Tibial nerve (tissue), 4 donors: ENCODE measurements around the gene LHFPL2. TPM values are rescaled to one million over a fixed set of nuclear protein-coding genes. Genes with fewer than 3 reads are reported as not detected.
A peak's percentile ranks its signal among the peaks of the same experiment; 100 is the strongest.

Experiments used
- DNase-seq, 2 donors: peaks; one replicate each; pipeline ENCODE4 v3.0.0-alpha.2; 2019; ENCODE audit warnings: low spot score in 2 of 2
- H3K27ac ChIP-seq, 4 donors: fragments of 200-600 bp; sonication (generic) in 3 of 4; one replicate each; pipeline ENCODE4 v1.5.1; 2017 to 2019; ENCODE audit warnings: mild to moderate bottlenecking in 1 of 4
- H3K27me3 ChIP-seq, 2 donors: fragments of 200-600 bp; sonication (generic) in 1 of 2; one replicate each; pipeline versions ENCODE4 v1.5.1 to v1.6.0; 2017 to 2019
- H3K36me3 ChIP-seq, 3 donors: fragments of 200-600 bp; sonication (generic); one replicate each; pipeline ENCODE4 v1.5.1; 2018 to 2019
- H3K4me1 ChIP-seq, 4 donors: fragments of 200-600 bp; sonication (generic) in 3 of 4; one replicate each; pipeline ENCODE4 v1.5.1; 2017 to 2019
- H3K4me3 ChIP-seq, 4 donors: fragments of 200-600 bp; sonication (generic) in 3 of 4; one replicate each; pipeline ENCODE4 v1.5.1; 2017 to 2019; ENCODE audit warnings: mild to moderate bottlenecking in 1 of 4, moderate library complexity in 1 of 4
- H3K9me3 ChIP-seq, 4 donors: fragments of 200-600 bp; sonication (generic) in 3 of 4; one replicate each; pipeline ENCODE4 v1.5.1; 2017 to 2019
- CTCF ChIP-seq, 5 experiments: fragments of 200-600 bp in 3 of 5; fragments of 450-650 bp in 2 of 5; sonication (generic) in 3 of 5; IDR thresholded peaks; one replicate each; pipeline ENCODE4 v1.5.1; 2016 to 2019; ENCODE audit warnings: antibody characterized with exemption in 5 of 5, mild to moderate bottlenecking in 3 of 5, moderate library complexity in 2 of 5
- EP300 ChIP-seq, 2 donors: sonication (generic); formaldehyde crosslinking; IDR thresholded peaks; one replicate each; pipeline ENCODE4 v1.6.1; 2017; ENCODE audit warnings: antibody characterized with exemption in 2 of 2, mild to moderate bottlenecking in 1 of 2
- POLR2A ChIP-seq, 2 donors: fragments of 450-650 bp; IDR thresholded peaks; one replicate each; pipeline ENCODE4 v1.6.1; 2017; ENCODE audit warnings: antibody characterized with exemption in 2 of 2, mild to moderate bottlenecking in 2 of 2, moderate library complexity in 2 of 2
- WGBS, 2 donors: methylation state at CpG; one replicate each; pipeline ENCODE4 v1.1.5; 2018; 5-methylcytosine and 5-hydroxymethylcytosine counted together
- total RNA-seq, 4 donors: library from RNA; depleted of rRNA; stranded (reverse); fragments of >200 nt; gene quantifications; one replicate each; pipeline ENCODE4 v1.1.0, GENCODE V29; 2016

The LHFPL2 gene
- total RNA-seq, 4 donors from 2014 or later = 19.7 to 48.9 (median 27.4) TPM

DNA sequence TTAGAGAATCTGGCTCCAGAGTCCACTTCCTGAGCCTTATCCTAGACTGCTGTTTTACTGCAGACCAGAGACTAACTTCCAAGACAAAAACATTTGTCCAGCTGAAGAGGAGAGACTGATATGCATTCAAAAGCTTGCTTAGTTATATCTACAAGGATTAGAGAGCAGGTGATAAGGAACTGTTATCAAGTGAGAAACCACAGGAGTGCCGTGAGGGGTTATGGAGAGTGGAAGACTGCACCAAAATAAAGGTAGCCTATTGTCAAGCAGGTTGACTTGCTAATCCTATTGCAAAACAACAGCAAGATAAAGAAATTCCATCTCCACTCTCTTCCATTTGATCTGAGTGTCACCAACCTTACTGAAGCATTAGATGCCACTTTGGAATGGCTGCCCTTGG is 149.1 kb downstream of the LHFPL2 start:
- 92 to 94% methylated on average over 1 of the region's 1 CpG for WGBS, 2 donors

GRCh38 chr5:78497573-78498533 is 150.7 kb downstream of the LHFPL2 start:
- Histone ChIP-seq H3K4me3 (no peak overlapping the region), H3K36me3 (peaks cover 0 to 7% (median 0%) of the 10 kb centered on the region in 3 donors), H3K27me3 (no peaks in the 10 kb centered on the region), H3K4me1 (peaks cover 0 to 67% (median 24%) of the 10 kb centered on the region in 4 donors), H3K9me3 (no peaks in the 10 kb centered on the region), H3K27ac (no peak overlapping the region)
- TF ChIP-seq EP300 (IDR thresholded peaks at IDR 0.05) = no peak
- TF ChIP-seq CTCF (IDR thresholded peaks at IDR 0.05) = no peak
- no peak for TF ChIP-seq POLR2A (IDR thresholded peaks at IDR 0.05)
- 53 to 60% methylated on average over 13 of the region's 13 CpGs for WGBS, 2 donors
- no peak for DNase-seq

More for the DNA sequence above, 149.1 kb downstream of the LHFPL2 start:
- H3K4me3 ChIP-seq = no peak overlapping the region
- no peaks in the 10 kb centered on the region for H3K27me3 ChIP-seq
- DNase-seq = no peak
- H3K4me1 ChIP-seq = peaks cover 0 to 78% (median 30%) of the 10 kb centered on the region in 4 donors
- H3K27ac ChIP-seq = no peak overlapping the region
- no peak for TF ChIP-seq POLR2A (IDR thresholded peaks at IDR 0.05)
- H3K9me3 ChIP-seq = no peaks in the 10 kb centered on the region
- peaks cover 0 to under 1% (median 0%) of the 10 kb centered on the region in 3 donors for H3K36me3 ChIP-seq

- H3K27ac ChIP-seq = peak overlapping the region in 2 of 4 donors; percentile 30 to 42
- no peak for TF ChIP-seq CTCF (IDR thresholded peaks at IDR 0.05)
- peaks cover 0 to 7% (median 0%) of the 10 kb centered on the region in 3 donors for H3K36me3 ChIP-seq
- peaks cover 0 to 52% (median 17%) of the 10 kb centered on the region in 4 donors for H3K4me1 ChIP-seq
- H3K9me3 ChIP-seq = no peaks in the 10 kb centered on the region
- H3K27me3 ChIP-seq = no peaks in the 10 kb centered on the region
- no peak overlapping the region for H3K4me3 ChIP-seq
- DNase-seq = no peak
Observed at GRCh38 chr5:78496373-78496772, 152.2 kb downstream of the LHFPL2 start.

DNA sequence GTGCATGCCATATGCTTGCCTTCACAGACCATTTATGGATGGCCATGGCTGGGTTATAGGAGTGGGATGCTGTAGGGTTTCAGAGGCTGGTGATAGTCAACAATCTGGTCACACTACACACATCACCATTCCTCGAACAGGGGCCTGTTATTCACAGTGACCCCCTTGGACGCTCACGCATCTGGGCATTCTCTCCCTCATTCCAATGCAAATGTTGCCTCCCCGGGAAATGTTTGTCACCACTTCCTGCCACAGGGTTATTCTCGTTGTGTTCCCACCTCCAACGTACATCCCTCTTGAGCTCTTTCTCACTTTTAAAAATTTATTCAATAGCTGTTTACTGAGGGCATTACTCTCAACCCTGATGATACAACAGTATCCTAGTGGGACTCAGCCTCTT is 152.8 kb downstream of the LHFPL2 start:
- Histone ChIP-seq H3K4me1 (peaks cover 0 to 51% (median 17%) of the 10 kb centered on the region in 4 donors), H3K27me3 (no peaks in the 10 kb centered on the region), H3K27ac (peak overlapping the region in 2 of 4 donors; percentile 30 to 42), H3K36me3 (peaks cover 0 to 7% (median 0%) of the 10 kb centered on the region in 3 donors), H3K9me3 (no peaks in the 10 kb centered on the region), H3K4me3 (no peak overlapping the region)
- no peak for TF ChIP-seq EP300 (IDR thresholded peaks at IDR 0.05)
- TF ChIP-seq CTCF (IDR thresholded peaks at IDR 0.05) = no peak
- TF ChIP-seq POLR2A (IDR thresholded peaks at IDR 0.05) = no peak
- no peak for DNase-seq
- 21 to 39% methylated on average over 6 of the region's 6 CpGs for WGBS, 2 donors

- no peak for DNase-seq
- H3K4me3 ChIP-seq = no peak overlapping the region
- H3K27me3 ChIP-seq = no peaks in the 10 kb centered on the region
- TF ChIP-seq CTCF (IDR thresholded peaks at IDR 0.05) (no peak), EP300 (IDR thresholded peaks at IDR 0.05) (no peak), POLR2A (IDR thresholded peaks at IDR 0.05) (no peak)
- no peak overlapping the region for H3K27ac ChIP-seq
- H3K9me3 ChIP-seq = no peaks in the 10 kb centered on the region
- peaks cover 0 to 42% (median 9%) of the 10 kb centered on the region in 4 donors for H3K4me1 ChIP-seq
- 86 to 91% methylated on average over 6 of the region's 7 CpGs for WGBS, 2 donors
- peaks cover 0 to 35% (median 0%) of the 10 kb centered on the region in 3 donors for H3K36me3 ChIP-seq
Observed at GRCh38 chr5:78492650-78493049, 155.9 kb downstream of the LHFPL2 start.
